ENCODE data around the gene TNRC6B. TPM values are rescaled to one million over a fixed set of nuclear protein-coding genes. Genes with fewer than 3 reads are reported as not detected.
"Not testable (repeated sequence)": the region's sequence is repeated elsewhere in the genome, so short reads cannot be mapped to it uniquely, and the experiment has no call there.

TNRC6B gene
- total RNA-seq (100 to 1,000 TPM; 128 to 140 TPM), total RNA-seq (292 to 349 reads per million in 2 donors)

GRCh38 chr22:40177738-40178416, at the start of gene TNRC6B:
Gene TNRC6B (plus strand): TSS chr22:40177925. CDS start chr22:40178136, 211 bp downstream.
- peak; percentile 89 for ATAC-seq
- H3K36me3 Mint-ChIP-seq (ENCODE audit: low read depth): peaks cover 4% of the 10 kb centered on the region
- H3K27ac Mint-ChIP-seq: peak within 1 kb of the TSS; percentile 94

GRCh38 chr22:40128989-40129388, 48.7 kb upstream of the TNRC6B start:
- Mint-ChIP-seq H3K4me3 (no peak overlapping the region), H3K27ac (peak overlapping the region; percentile 59), H3K27me3 (no peaks in the 10 kb centered on the region), H3K36me3 (ENCODE audit: low read depth) (peaks cover 11% of the 10 kb centered on the region), H3K4me1 (peaks cover 31% of the 10 kb centered on the region)
- DNase-seq (no peak), ATAC-seq (no peak)
- no peaks in the 10 kb centered on the region for H3K9me3 ChIP-seq (ENCODE audit: control insufficient read depth, low read length, poor library complexity, severe bottlenecking)

More at GRCh38 chr22:40177738-40178416, at the start of gene TNRC6B:
- no peaks in the 10 kb centered on the region for H3K9me3 ChIP-seq (ENCODE audit: control insufficient read depth, low read length, poor library complexity, severe bottlenecking)
- Mint-ChIP-seq H3K27me3 (no peaks in the 10 kb centered on the region), H3K4me1 (peaks cover 46% of the 10 kb centered on the region), H3K4me3 (peak within 1 kb of the TSS; percentile 94)
- peak; percentile 26 to 53 (median 52) for DNase-seq

GRCh38 chr22:40137132-40137531, 40.6 kb upstream of the TNRC6B start:
- Mint-ChIP-seq H3K4me3 (peak overlapping the region; percentile 28), H3K4me1 (peaks cover 15% of the 10 kb centered on the region), H3K36me3 (ENCODE audit: low read depth) (peaks cover 5% of the 10 kb centered on the region), H3K27me3 (no peaks in the 10 kb centered on the region), H3K27ac (peak overlapping the region; percentile 81)
- H3K9me3 ChIP-seq (ENCODE audit: control insufficient read depth, low read length, poor library complexity, severe bottlenecking): no peaks in the 10 kb centered on the region
- DNase-seq (no peak), ATAC-seq (no peak)

GRCh38 chr22:40138866-40139265, 38.9 kb upstream of the TNRC6B start:
- DNase-seq (no peak), ATAC-seq (no peak)
- Mint-ChIP-seq H3K36me3 (ENCODE audit: low read depth) (peaks cover 3% of the 10 kb centered on the region), H3K4me3 (no peak overlapping the region), H3K4me1 (peaks cover 11% of the 10 kb centered on the region), H3K27me3 (no peaks in the 10 kb centered on the region), H3K27ac (peak overlapping the region; percentile 81)
- no peaks in the 10 kb centered on the region for H3K9me3 ChIP-seq (ENCODE audit: control insufficient read depth, low read length, poor library complexity, severe bottlenecking)

DNA sequence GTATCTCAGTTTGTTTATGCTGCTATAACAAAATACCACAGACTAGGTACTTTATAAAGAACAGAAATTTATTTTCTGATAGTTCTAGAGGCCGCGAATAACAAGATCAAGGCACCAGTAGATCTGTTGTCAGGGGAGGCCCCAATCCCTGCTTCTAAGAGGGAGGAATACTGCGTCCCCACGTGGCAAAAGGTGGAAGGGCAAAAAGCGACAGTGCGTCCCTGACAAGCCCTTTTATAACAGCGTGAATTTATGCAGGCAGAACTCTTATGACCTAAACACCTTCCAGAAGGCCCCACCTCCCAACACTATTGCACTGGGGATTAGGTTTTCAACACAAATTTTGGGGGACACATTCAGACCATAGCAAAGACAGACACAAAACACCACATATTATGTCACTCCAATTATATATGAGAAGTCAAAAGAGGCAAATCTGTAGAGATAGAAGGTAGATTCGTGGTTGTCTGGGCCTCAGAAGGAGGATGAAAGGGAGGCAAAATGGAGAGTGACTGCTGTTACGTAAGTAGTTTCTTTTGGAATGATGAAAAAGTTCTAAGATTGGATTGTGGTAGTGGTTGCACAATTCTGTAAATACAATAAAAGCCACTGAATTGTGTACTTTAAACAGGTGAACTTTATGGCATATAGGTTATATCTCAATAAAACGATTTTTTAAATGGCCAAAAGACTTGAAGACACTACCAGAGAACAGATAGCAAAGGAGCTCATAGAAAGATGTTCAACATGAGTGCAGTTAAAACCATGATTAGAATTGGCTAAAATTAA, 30.1 kb upstream of the TNRC6B start:
- no peaks in the 10 kb centered on the region for H3K9me3 ChIP-seq (ENCODE audit: control insufficient read depth, low read length, poor library complexity, severe bottlenecking)
- DNase-seq: no peak
- Mint-ChIP-seq H3K36me3 (ENCODE audit: low read depth) (peaks cover 6% of the 10 kb centered on the region), H3K27ac (peak overlapping the region; percentile 75), H3K4me1 (peaks cover 20% of the 10 kb centered on the region), H3K27me3 (no peaks in the 10 kb centered on the region), H3K4me3 (no peak overlapping the region)
- ATAC-seq: no peak

- H3K4me3 Mint-ChIP-seq: no peak overlapping the region
Measured at GRCh38 chr22:40153192-40153591, 24.5 kb upstream of the TNRC6B start.

DNA sequence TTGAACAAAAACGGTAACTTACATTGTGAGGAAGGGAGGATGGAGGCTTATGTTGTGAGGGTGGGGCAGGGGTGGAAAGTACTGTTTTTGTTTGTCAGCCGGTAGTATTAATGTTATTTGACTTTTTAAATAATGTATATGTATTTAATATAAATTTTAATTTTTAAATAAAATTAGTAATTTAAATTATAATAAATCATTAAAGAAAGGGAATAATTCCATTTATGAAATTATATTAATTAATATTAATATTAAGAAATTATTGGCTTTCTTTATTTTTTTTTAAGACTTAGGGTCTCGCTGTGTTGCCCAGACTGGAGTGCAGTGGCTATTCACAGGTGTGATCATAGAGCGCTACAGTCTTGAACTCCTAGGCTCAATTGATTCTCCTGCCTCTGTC, 24.0 kb upstream of the TNRC6B start:
- no peak overlapping the region for H3K27ac Mint-ChIP-seq
- DNase-seq (no peak), ATAC-seq (no peak)
- H3K27me3 Mint-ChIP-seq: no peaks in the 10 kb centered on the region
- no peaks in the 10 kb centered on the region for H3K9me3 ChIP-seq (ENCODE audit: control insufficient read depth, low read length, poor library complexity, severe bottlenecking)
- H3K4me1 Mint-ChIP-seq: peaks cover 11% of the 10 kb centered on the region
- H3K4me3 Mint-ChIP-seq: no peak overlapping the region
- H3K36me3 Mint-ChIP-seq (ENCODE audit: low read depth): no peaks in the 10 kb centered on the region

More at GRCh38 chr22:40153192-40153591, 24.5 kb upstream of the TNRC6B start:
- H3K27me3 Mint-ChIP-seq: no peaks in the 10 kb centered on the region
- H3K36me3 Mint-ChIP-seq (ENCODE audit: low read depth): no peaks in the 10 kb centered on the region
- no peak overlapping the region for H3K27ac Mint-ChIP-seq
- ATAC-seq: no peak
- H3K9me3 ChIP-seq (ENCODE audit: control insufficient read depth, low read length, poor library complexity, severe bottlenecking): no peaks in the 10 kb centered on the region
- peaks cover 11% of the 10 kb centered on the region for H3K4me1 Mint-ChIP-seq
- DNase-seq: no peak

- H3K27ac Mint-ChIP-seq: peak overlapping the region; percentile 37
- ATAC-seq (no peak), DNase-seq (no peak)
- H3K36me3 Mint-ChIP-seq (ENCODE audit: low read depth): no peaks in the 10 kb centered on the region
- H3K9me3 ChIP-seq (ENCODE audit: control insufficient read depth, low read length, poor library complexity, severe bottlenecking): no peaks in the 10 kb centered on the region
- no peaks in the 10 kb centered on the region for H3K27me3 Mint-ChIP-seq
- H3K4me1 Mint-ChIP-seq: peaks cover 5% of the 10 kb centered on the region
- no peak overlapping the region for H3K4me3 Mint-ChIP-seq
Measured at GRCh38 chr22:40156001-40156516, 21.7 kb upstream of the TNRC6B start.

DNA sequence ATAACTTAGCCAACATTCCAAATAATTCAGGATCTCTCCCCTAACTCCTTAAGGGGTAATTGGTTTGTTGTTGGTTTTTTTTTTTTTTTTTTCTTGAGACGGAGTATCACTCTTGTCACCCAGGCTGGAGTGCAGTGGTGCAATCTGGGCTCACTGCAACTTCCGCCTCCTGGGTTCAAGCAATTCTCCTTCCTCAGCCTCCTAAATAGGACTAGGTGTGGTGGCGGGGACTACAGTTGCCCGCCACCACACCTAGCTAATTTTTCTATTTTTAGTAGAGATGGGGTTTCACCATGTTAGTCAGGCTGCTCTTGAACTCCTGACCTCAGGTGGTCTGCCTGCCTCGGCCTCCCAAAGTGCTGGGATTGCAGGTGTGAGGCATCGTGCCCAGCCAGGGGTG, 21.0 kb upstream of the TNRC6B start:
- H3K9me3 ChIP-seq (ENCODE audit: control insufficient read depth, low read length, poor library complexity, severe bottlenecking); H3K27me3 Mint-ChIP-seq; H3K36me3 Mint-ChIP-seq (ENCODE audit: low read depth); H3K4me3 Mint-ChIP-seq; H3K27ac Mint-ChIP-seq; ATAC-seq; DNase-seq; H3K4me1 Mint-ChIP-seq: not testable (repeated sequence)

- DNase-seq (no peak), ATAC-seq (no peak)
- H3K27ac Mint-ChIP-seq: no peak overlapping the region
- H3K27me3 Mint-ChIP-seq: no peaks in the 10 kb centered on the region
- no peaks in the 10 kb centered on the region for H3K9me3 ChIP-seq (ENCODE audit: control insufficient read depth, low read length, poor library complexity, severe bottlenecking)
- H3K4me1 Mint-ChIP-seq: peaks cover 4% of the 10 kb centered on the region
- no peak overlapping the region for H3K4me3 Mint-ChIP-seq
- no peaks in the 10 kb centered on the region for H3K36me3 Mint-ChIP-seq (ENCODE audit: low read depth)
Measured at GRCh38 chr22:40157330-40157945, 20.3 kb upstream of the TNRC6B start.

GRCh38 chr22:40161194-40161593, 16.5 kb upstream of the TNRC6B start:
- H3K4me1 Mint-ChIP-seq: peaks cover 2% of the 10 kb centered on the region
- H3K27me3 Mint-ChIP-seq: no peaks in the 10 kb centered on the region
- no peak overlapping the region for H3K4me3 Mint-ChIP-seq
- ATAC-seq: no peak
- no peaks in the 10 kb centered on the region for H3K36me3 Mint-ChIP-seq (ENCODE audit: low read depth)
- no peak for DNase-seq
- H3K27ac Mint-ChIP-seq: peak overlapping the region; percentile 45
- no peaks in the 10 kb centered on the region for H3K9me3 ChIP-seq (ENCODE audit: control insufficient read depth, low read length, poor library complexity, severe bottlenecking)

GRCh38 chr22:40165537-40165936, 12.2 kb upstream of the TNRC6B start:
- peaks cover 15% of the 10 kb centered on the region for H3K4me1 Mint-ChIP-seq
- not testable (repeated sequence) for H3K9me3 ChIP-seq (ENCODE audit: control insufficient read depth, low read length, poor library complexity, severe bottlenecking); H3K27me3 Mint-ChIP-seq; H3K36me3 Mint-ChIP-seq (ENCODE audit: low read depth); H3K27ac Mint-ChIP-seq; DNase-seq; ATAC-seq; H3K4me3 Mint-ChIP-seq

- peak overlapping the region; percentile 7 for H3K4me3 Mint-ChIP-seq
- peaks cover 49% of the 10 kb centered on the region for H3K4me1 Mint-ChIP-seq
- peaks cover 4% of the 10 kb centered on the region for H3K36me3 Mint-ChIP-seq (ENCODE audit: low read depth)
- no peaks in the 10 kb centered on the region for H3K9me3 ChIP-seq (ENCODE audit: control insufficient read depth, low read length, poor library complexity, severe bottlenecking)
- H3K27ac Mint-ChIP-seq: peak overlapping the region; percentile 94
- no peak for ATAC-seq
- H3K27me3 Mint-ChIP-seq: no peaks in the 10 kb centered on the region
- DNase-seq: no peak
Measured at GRCh38 chr22:40175611-40176244, 2.0 kb upstream of the TNRC6B start.
